ENCODE data around the gene PHF14. TPM values are rescaled to one million over a fixed set of nuclear protein-coding genes. Genes with fewer than 3 reads are reported as not detected.
A peak's percentile ranks its signal among the peaks of the same experiment; 100 is the strongest.

PHF14 gene
- total RNA-seq, 1 experiment from 2014 or later = 35.4 TPM

- BruUV-seq (replicated peaks) = no TSS peak
Measured at GRCh38 chr7:10972174-10972573, 1.5 kb upstream of the PHF14 start.

GRCh38 chr7:10973942-10974911 is 555 bp downstream of the PHF14 start:
- Histone ChIP-seq H3K4me1 (ENCODE audit: insufficient read depth, low read length) (peaks cover 20% of the 10 kb centered on the region), H3K4me2 (ENCODE audit: low read length) (peak overlapping the region; percentile 96), H3F3A (ENCODE audit: low read length, unreplicated experiment) (no peaks in the 10 kb centered on the region), H3K9ac (ENCODE audit: low read length) (peak overlapping the region; percentile 95), H3K9me3 (ENCODE audit: low read length) (no peaks in the 10 kb centered on the region), H3K79me2 (ENCODE audit: low read length) (peaks cover 44% of the 10 kb centered on the region), H3K4me3 (ENCODE audit: low read length) (peak overlapping the region; percentile 86), H3K36me3 (ENCODE audit: low read depth, low read length) (0 out of 2 replicates have a peak, but pooled peaks cover 9% of the 10 kb centered on the region), H3K27me3 (ENCODE audit: low read length) (no peaks in the 10 kb centered on the region), H3K27ac (ENCODE audit: low read length) (peak overlapping the region; percentile 95), H3K9me2 (replicated peaks; ENCODE audit: low read length) (no peaks in the 10 kb centered on the region), H2AFZ (ENCODE audit: low read length) (peak overlapping the region; percentile 99), H4K20me1 (ENCODE audit: low read length) (no peaks in the 10 kb centered on the region)
- DNase-seq (peak; percentile 28), ATAC-seq (peak; percentile 14)
- BruUV-seq (replicated peaks) = TSS peak; percentile 36
- intact Hi-C loops (cut with micrococcal nuclease) = loop anchor here (1.0 to 5.0 kb wide), 2 partner anchors 34 to 238 kb away; a partner anchor contains a TSS
- POLR2A ChIA-PET (ENCODE audit: unreplicated experiment) = interaction anchor here (0.6 to 0.7 kb wide), 2 partner anchors 36 to 567 kb away, joined by 4 to 6 read pairs; no protein-coding TSS in a partner anchor
- CTCF ChIA-PET = no interaction called here
- TF ChIP-seq EZH2 (IDR thresholded peaks at IDR 0.05; ENCODE audit: low read length, unreplicated experiment) (no peak), EZH2phosphoT487 (IDR thresholded peaks at IDR 0.05; ENCODE audit: borderline replicate concordance, low read length) (no peak)
- TF ChIP-seq, protein P1, sequence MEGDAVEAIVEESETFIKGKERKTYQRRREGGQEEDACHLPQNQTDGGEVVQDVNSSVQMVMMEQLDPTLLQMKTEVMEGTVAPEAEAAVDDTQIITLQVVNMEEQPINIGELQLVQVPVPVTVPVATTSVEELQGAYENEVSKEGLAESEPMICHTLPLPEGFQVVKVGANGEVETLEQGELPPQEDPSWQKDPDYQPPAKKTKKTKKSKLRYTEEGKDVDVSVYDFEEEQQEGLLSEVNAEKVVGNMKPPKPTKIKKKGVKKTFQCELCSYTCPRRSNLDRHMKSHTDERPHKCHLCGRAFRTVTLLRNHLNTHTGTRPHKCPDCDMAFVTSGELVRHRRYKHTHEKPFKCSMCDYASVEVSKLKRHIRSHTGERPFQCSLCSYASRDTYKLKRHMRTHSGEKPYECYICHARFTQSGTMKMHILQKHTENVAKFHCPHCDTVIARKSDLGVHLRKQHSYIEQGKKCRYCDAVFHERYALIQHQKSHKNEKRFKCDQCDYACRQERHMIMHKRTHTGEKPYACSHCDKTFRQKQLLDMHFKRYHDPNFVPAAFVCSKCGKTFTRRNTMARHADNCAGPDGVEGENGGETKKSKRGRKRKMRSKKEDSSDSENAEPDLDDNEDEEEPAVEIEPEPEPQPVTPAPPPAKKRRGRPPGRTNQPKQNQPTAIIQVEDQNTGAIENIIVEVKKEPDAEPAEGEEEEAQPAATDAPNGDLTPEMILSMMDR (conservative IDR thresholded peaks at IDR 0.05; ENCODE audit: low read depth, low read length) = no peak

More at GRCh38 chr7:10972174-10972573, 1.5 kb upstream of the PHF14 start:
- ATAC-seq (no peak), DNase-seq (no peak)
- peaks cover 32% of the 10 kb centered on the region for H3K79me2 ChIP-seq (ENCODE audit: low read length)
- H3K9me2 ChIP-seq (replicated peaks; ENCODE audit: low read length) = no peaks in the 10 kb centered on the region
- ChIA-PET POLR2A (ENCODE audit: unreplicated experiment) (no interaction called here), CTCF (no interaction called here)
- intact Hi-C loops (cut with micrococcal nuclease) = loop anchor here (5.0 kb wide), 1 partner anchor 240 kb away; no protein-coding TSS in a partner anchor
- no peaks in the 10 kb centered on the region for H3K9me3 ChIP-seq (ENCODE audit: low read length)
- no peak overlapping the region for H2AFZ ChIP-seq (ENCODE audit: low read length)
- no peaks in the 10 kb centered on the region for H4K20me1 ChIP-seq (ENCODE audit: low read length)
- H3K27ac ChIP-seq (ENCODE audit: low read length) = no peak overlapping the region
- no peak overlapping the region for H3K4me2 ChIP-seq (ENCODE audit: low read length)
- 0 out of 2 replicates have a peak, but pooled peaks cover 9% of the 10 kb centered on the region for H3K36me3 ChIP-seq (ENCODE audit: low read depth, low read length)
- H3K27me3 ChIP-seq (ENCODE audit: low read length) = no peaks in the 10 kb centered on the region
- TF ChIP-seq, protein P1 (conservative IDR thresholded peaks at IDR 0.05; ENCODE audit: low read depth, low read length) = no peak
- TF ChIP-seq EZH2phosphoT487 (IDR thresholded peaks at IDR 0.05; ENCODE audit: borderline replicate concordance, low read length) (no peak), EZH2 (IDR thresholded peaks at IDR 0.05; ENCODE audit: low read length, unreplicated experiment) (no peak)
- no peak overlapping the region for H3K4me3 ChIP-seq (ENCODE audit: low read length)
- no peaks in the 10 kb centered on the region for H3F3A ChIP-seq (ENCODE audit: low read length, unreplicated experiment)
- peaks cover 20% of the 10 kb centered on the region for H3K4me1 ChIP-seq (ENCODE audit: insufficient read depth, low read length)
- H3K9ac ChIP-seq (ENCODE audit: low read length) = no peak overlapping the region

All from PC-3 (cell line).